ENCODE results near the gene CMSS1. TPM values are rescaled to one million over a fixed set of nuclear protein-coding genes. Genes with fewer than 3 reads are reported as not detected.
A peak's percentile ranks its signal among the peaks of the same experiment; 100 is the strongest.

Gene CMSS1
- total and polyA plus RNA-seq, 9 donors = 14.5 to 54.0 (median 24.9) TPM

DNA sequence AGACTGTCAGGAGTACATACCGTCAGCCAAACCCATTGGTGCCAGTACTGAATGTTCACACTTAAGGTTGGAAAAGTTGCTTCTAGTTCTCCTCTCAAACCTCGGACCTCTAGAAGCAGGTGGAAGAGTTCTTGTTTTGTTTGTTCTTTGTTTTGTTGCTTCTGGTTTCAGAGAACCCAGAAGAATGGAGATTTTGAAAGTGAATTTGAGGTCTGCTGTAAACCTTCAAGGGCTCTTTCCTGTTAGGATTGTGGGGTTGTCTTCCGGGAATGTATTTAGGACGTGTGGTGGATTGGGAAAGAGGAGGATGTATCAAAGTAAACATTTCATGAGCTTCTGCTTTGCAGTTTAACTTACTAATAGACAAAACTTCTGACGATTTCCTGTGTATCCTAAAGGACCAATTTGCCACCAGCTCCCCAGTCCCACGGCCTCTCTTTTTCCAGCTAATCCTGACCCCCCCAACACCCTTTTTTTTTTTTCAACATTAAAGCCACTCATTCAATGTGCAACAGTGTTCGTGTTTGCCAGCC is 246.3 kb downstream of the CMSS1 start:
- peaks cover 14% of the 10 kb centered on the region for H3K4me1 ChIP-seq (ENCODE audit: insufficient read depth)
- no peaks in the 10 kb centered on the region for H3K36me3 ChIP-seq
- intact Hi-C loops (cut with DNase I) = loop anchor here in 1 of 4 donors (10.0 kb wide), 1 partner anchor 191 kb away; no protein-coding TSS in a partner anchor
- no peak overlapping the region for H3K4me3 ChIP-seq
- TF ChIP-seq POLR2A (IDR thresholded peaks at IDR 0.05) (no peak), EP300 (IDR thresholded peaks at IDR 0.05) (no peak)
- TF ChIP-seq, protein P1, sequence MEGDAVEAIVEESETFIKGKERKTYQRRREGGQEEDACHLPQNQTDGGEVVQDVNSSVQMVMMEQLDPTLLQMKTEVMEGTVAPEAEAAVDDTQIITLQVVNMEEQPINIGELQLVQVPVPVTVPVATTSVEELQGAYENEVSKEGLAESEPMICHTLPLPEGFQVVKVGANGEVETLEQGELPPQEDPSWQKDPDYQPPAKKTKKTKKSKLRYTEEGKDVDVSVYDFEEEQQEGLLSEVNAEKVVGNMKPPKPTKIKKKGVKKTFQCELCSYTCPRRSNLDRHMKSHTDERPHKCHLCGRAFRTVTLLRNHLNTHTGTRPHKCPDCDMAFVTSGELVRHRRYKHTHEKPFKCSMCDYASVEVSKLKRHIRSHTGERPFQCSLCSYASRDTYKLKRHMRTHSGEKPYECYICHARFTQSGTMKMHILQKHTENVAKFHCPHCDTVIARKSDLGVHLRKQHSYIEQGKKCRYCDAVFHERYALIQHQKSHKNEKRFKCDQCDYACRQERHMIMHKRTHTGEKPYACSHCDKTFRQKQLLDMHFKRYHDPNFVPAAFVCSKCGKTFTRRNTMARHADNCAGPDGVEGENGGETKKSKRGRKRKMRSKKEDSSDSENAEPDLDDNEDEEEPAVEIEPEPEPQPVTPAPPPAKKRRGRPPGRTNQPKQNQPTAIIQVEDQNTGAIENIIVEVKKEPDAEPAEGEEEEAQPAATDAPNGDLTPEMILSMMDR (IDR thresholded peaks at IDR 0.05) = no peak
- DNase-seq = no peak
- 44 to 61% (median 45%) methylated on average over 7 of the region's 7 CpGs for WGBS, 3 donors
- no peaks in the 10 kb centered on the region for H3K9me3 ChIP-seq
- H3K27ac ChIP-seq = peak overlapping the region in 1 of 2 donors; percentile 7
- H3K27me3 ChIP-seq = no peaks in the 10 kb centered on the region

DNA sequence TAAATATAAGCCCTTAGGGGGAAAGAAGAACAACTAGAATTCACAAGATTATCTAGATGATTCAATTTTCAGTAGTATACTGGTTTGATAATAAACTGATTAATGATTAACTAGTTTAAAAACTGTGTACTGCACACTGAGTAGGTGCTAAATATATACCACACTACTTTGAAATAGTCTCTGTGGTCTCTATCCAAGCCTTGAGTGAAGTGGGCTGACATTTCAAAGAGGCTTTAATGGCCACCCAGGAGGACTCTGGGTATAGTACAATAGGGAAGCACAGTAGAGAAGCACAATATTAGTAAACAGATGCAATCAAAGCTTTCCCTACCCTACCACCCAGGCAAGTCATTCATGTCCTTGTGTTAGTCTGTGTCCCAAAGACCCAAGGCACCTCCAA is 249.9 kb downstream of the CMSS1 start:
- Histone ChIP-seq H3K27ac (no peak overlapping the region), H3K4me3 (no peak overlapping the region), H3K9me3 (no peaks in the 10 kb centered on the region), H3K36me3 (no peaks in the 10 kb centered on the region), H3K4me1 (ENCODE audit: insufficient read depth) (peaks cover 6% of the 10 kb centered on the region), H3K27me3 (no peaks in the 10 kb centered on the region)
- intact Hi-C loops (cut with DNase I) = loop anchor here in 2 of 4 donors (5.0 to 10.0 kb wide), 2 partner anchors 185 to 187 kb away; no protein-coding TSS in a partner anchor
- TF ChIP-seq EP300 (IDR thresholded peaks at IDR 0.05) (no peak), POLR2A (IDR thresholded peaks at IDR 0.05) (no peak)
- TF ChIP-seq, protein P1 (IDR thresholded peaks at IDR 0.05) = no peak
- DNase-seq = no peak

DNA sequence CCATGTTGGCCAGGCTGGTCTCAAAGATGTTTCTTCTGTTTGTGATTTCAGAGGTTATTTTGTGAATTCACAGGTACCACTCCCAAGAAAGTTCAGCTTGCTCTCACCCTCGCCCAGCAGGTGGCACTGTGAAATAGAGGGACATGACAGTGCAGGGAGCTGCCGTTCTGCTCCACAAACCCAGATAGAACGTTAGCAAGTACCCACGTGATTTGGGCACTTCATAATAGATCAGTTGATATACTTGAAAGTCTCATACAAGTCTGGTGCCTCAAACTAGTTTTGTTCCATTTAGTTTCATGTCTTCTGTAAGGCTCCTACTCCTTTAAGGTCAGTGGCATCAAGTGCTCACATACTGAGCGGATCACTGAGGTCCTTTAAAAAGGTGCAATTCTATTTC is 251.2 kb downstream of the CMSS1 start:
- Histone ChIP-seq H3K27ac (peak overlapping the region in 1 of 2 donors; percentile 29), H3K9me3 (no peaks in the 10 kb centered on the region), H3K4me1 (ENCODE audit: insufficient read depth) (peaks cover 4% of the 10 kb centered on the region), H3K27me3 (no peaks in the 10 kb centered on the region), H3K36me3 (no peaks in the 10 kb centered on the region), H3K4me3 (no peak overlapping the region)
- intact Hi-C loops (cut with DNase I) = loop anchor here in 2 of 4 donors (5.0 to 10.0 kb wide), 2 partner anchors 183 to 186 kb away; no protein-coding TSS in a partner anchor
- peak; percentile 67 to 82 (median 77) for DNase-seq
- TF ChIP-seq POLR2A (IDR thresholded peaks at IDR 0.05) = no peak
- TF ChIP-seq EP300 (IDR thresholded peaks at IDR 0.05) = no peak
- TF ChIP-seq, protein P1 (IDR thresholded peaks at IDR 0.05) = peak in 2 of 3 donors; percentile 47 to 53
- WGBS, 3 donors = 28 to 31% (median 29%) methylated on average over 5 of the region's 5 CpGs

DNA sequence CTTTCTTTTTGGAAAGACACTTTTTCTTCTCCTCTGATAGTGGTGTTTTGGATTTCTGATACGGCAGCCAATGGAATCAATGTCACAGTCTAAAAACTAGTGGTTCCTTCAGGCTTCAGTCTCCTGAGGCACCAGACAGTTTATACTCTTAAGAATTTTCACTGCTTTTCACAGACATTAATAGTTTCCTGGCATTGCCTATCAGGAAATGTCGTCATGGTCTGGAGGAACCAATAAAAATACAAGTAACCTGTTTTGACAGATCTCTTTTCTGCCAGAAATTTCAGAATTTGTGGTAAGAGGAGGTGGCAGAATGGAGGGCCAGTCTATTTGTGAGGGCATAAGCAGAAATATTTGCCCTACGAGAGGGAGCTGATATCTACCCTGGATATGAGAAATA is 251.8 kb downstream of the CMSS1 start:
- Histone ChIP-seq H3K4me1 (ENCODE audit: insufficient read depth) (peaks cover 2% of the 10 kb centered on the region), H3K27ac (peak overlapping the region in 1 of 2 donors; percentile 29), H3K27me3 (no peaks in the 10 kb centered on the region), H3K36me3 (no peaks in the 10 kb centered on the region), H3K4me3 (no peak overlapping the region), H3K9me3 (no peaks in the 10 kb centered on the region)
- TF ChIP-seq POLR2A (IDR thresholded peaks at IDR 0.05) = no peak
- no peak for TF ChIP-seq EP300 (IDR thresholded peaks at IDR 0.05)
- TF ChIP-seq, protein P1 (IDR thresholded peaks at IDR 0.05) = no peak
- intact Hi-C loops (cut with DNase I) = loop anchor here in 2 of 4 donors (5.0 to 10.0 kb wide), 2 partner anchors 183 to 185 kb away; no protein-coding TSS in a partner anchor
- DNase-seq = no peak
- WGBS, 3 donors = 73 to 83% (median 80%) methylated on average over 3 of the region's 3 CpGs
